ENCODE results near the gene AFAP1L1.

GRCh38 chr5:149325166-149325735, 53.6 kb downstream of the AFAP1L1 start:
- no peak for TF ChIP-seq CTCF (IDR thresholded peaks at IDR 0.05)
- no peak for TF ChIP-seq POLR2A (IDR thresholded peaks at IDR 0.05)
